HepG2 (cell line): Measurements from ENCODE around the gene KERA. TPM values are rescaled to one million over a fixed set of nuclear protein-coding genes. Genes with fewer than 3 reads are reported as not detected.

Source experiments
- ZNF646 ChIP-seq: sonication (generic); formaldehyde crosslinking; IDR thresholded peaks from 2 replicates; pipeline ENCODE4 v1.9.0; 2021; ENCODE audit warnings: mild to moderate bottlenecking, missing genetic modification reagents
- ZNF710 ChIP-seq: sonication (generic); formaldehyde crosslinking; IDR thresholded peaks from 2 replicates; pipeline ENCODE4 v1.5.0; 2020; ENCODE audit warnings: mild to moderate bottlenecking, missing genetic modification reagents, borderline replicate concordance
- ZNF713 ChIP-seq: sonication (generic); formaldehyde crosslinking; IDR thresholded peaks from 2 replicates; pipeline ENCODE4 v1.4.0; 2020; ENCODE audit warnings: mild to moderate bottlenecking, missing genetic modification reagents
- ZNF850 ChIP-seq: sonication (generic); formaldehyde crosslinking; conservative IDR thresholded peaks from 2 replicates; pipeline ENCODE4 v1.9.0; 2021; ENCODE audit warnings: mild to moderate bottlenecking, missing genetic modification reagents
- polyA plus RNA-seq, 8 experiments: library from polyadenylated mRNA; depleted of rRNA in 3 of 8; stranded (reverse) in 7 of 8; unstranded in 1 of 8; fragments of >200 nt; fragmentation: Illumina TruSeq in 4 of 8; extraction: Trizol in 4 of 8; gene quantifications; 2 replicates each; pipeline versions ENCODE4 v1.2.1 to v1.2.3, GENCODE V29; 2011 to 2016; ENCODE audit warnings: low read depth in 4 of 8, missing spikeins in 1 of 8, mixed read lengths in 1 of 8; ENCODE audit not compliant: insufficient read depth in 1 of 8
- total RNA-seq, 5 experiments: library from RNA; depleted of rRNA; stranded (reverse); fragments of >200 nt; fragmentation: Illumina TruSeq; extraction: Trizol; gene quantifications; 2 replicates each; pipeline ENCODE4 v1.2.3, GENCODE V29; 2016; ENCODE audit warnings: low read depth in 1 of 5

The KERA gene
- total and polyA plus RNA-seq, 2 of the 13 experiments (the other 11 are each of a cell fraction or from before 2014, with no cell fraction given) = not detected

GRCh38 chr12:91055976-91056375, 1.8 kb downstream of the KERA start (continued):
- no peak for TF ChIP-seq ZNF710
- no peak for TF ChIP-seq ZNF850
- TF ChIP-seq ZNF646 = no peak
- no peak for TF ChIP-seq ZNF713 (CRISPR knock-in tag)
